ENCODE results near the gene SIGLEC1.

The SIGLEC1 gene

GRCh38 chr20:3697588-3698305, 14.7 kb downstream of the SIGLEC1 start:
- no peak for DNase-seq

- DNase-seq, result no peak
Observed at GRCh38 chr20:3696745-3697587, 15.4 kb downstream of the SIGLEC1 start.

- DNase-seq, result peak; percentile 29
Observed at GRCh38 chr20:3696200-3696599, 16.2 kb downstream of the SIGLEC1 start.

- DNase-seq, result no peak
Observed at GRCh38 chr20:3694864-3695263, 17.5 kb downstream of the SIGLEC1 start.

GRCh38 chr20:3693376-3693775, 19.0 kb downstream of the SIGLEC1 start:
- no peak for DNase-seq

- no peak for DNase-seq
Observed at GRCh38 chr20:3692706-3693294, 19.6 kb downstream of the SIGLEC1 start.

- DNase-seq, result no peak
Observed at GRCh38 chr20:3691897-3692296, 20.5 kb downstream of the SIGLEC1 start.

- DNase-seq, result no peak
Observed at GRCh38 chr20:3691306-3691705, 21.1 kb downstream of the SIGLEC1 start.

- DNase-seq, result no peak
Observed at GRCh38 chr20:3690413-3690812, 22.0 kb downstream of the SIGLEC1 start.

GRCh38 chr20:3689978-3690377, 22.4 kb downstream of the SIGLEC1 start:
- DNase-seq, result no peak

- DNase-seq, result no peak
Observed at GRCh38 chr20:3687655-3688054, 24.7 kb downstream of the SIGLEC1 start.

GRCh38 chr20:3686867-3687321, 25.5 kb downstream of the SIGLEC1 start:
- DNase-seq, result no peak

GRCh38 chr20:3686421-3686820, 26.0 kb downstream of the SIGLEC1 start:
- no peak for DNase-seq

- DNase-seq, result no peak
Observed at GRCh38 chr20:3685341-3685740, 27.1 kb downstream of the SIGLEC1 start.

- DNase-seq, result no peak
Observed at GRCh38 chr20:3681931-3682781, 30.2 kb downstream of the SIGLEC1 start, which contains the start of gene ADAM33. TSS of gene ADAM33 (minus strand) at chr20:3682010. CDS start at chr20:3682004, 6 bp downstream.

GRCh38 chr20:3681352-3681930, 31.0 kb downstream of the SIGLEC1 start:
- DNase-seq, result no peak

GRCh38 chr20:3680701-3681351, 31.6 kb downstream of the SIGLEC1 start:
- no peak for DNase-seq

GRCh38 chr20:3679749-3680700, 32.4 kb downstream of the SIGLEC1 start:
- no peak for DNase-seq

- DNase-seq, result no peak
Observed at GRCh38 chr20:3678856-3679720, 33.3 kb downstream of the SIGLEC1 start.

Data from activated CD4-positive, alpha-beta T cell treated with anti-CD3 and anti-CD28 coated beads, Interleukin-10, Interleukin-2, amounts not matched to agents 100 ng/mL and 50 ng/mL, durations not matched to agents 16 hours and 8 hours (primary cell).